Activated naive CD8-positive, alpha-beta T cell treated with anti-CD3 and anti-CD28 coated beads, Interleukin-2, amount 10 ng/mL, durations not matched to agents 7 days and 5 days (primary cell): ENCODE results near the gene ZBED2. TPM values are rescaled to one million over a fixed set of nuclear protein-coding genes. Genes with fewer than 3 reads are reported as not detected.
A peak's percentile ranks its signal among the peaks of the same experiment; 100 is the strongest.
"Not testable (repeated sequence)": the region's sequence is repeated elsewhere in the genome, so short reads cannot be mapped to it uniquely, and the experiment has no call there.

ENCODE experiments used
- ATAC-seq: fragments of 150-1000 bp; cut with Tn5 transposase; one replicate; pipeline ENCODE4 v1.10.0; 2021; ENCODE audit warnings: low read depth, moderate library complexity
- POLR2A ChIA-PET: fragments of 350-600 bp; sonication (Branson Sonifier 250); formaldehyde crosslinking; loops from one replicate; lab custom pipeline; 2021; ENCODE audit warnings: antibody characterized with exemption; lab: Charles Lee
- DNase-seq: peaks from one replicate; pipeline ENCODE4 v3.0.0; 2021
- H3K27ac Mint-ChIP-seq: one replicate; pipeline ENCODE4 v1.8.0; 2022; ENCODE audit warnings: mild to moderate bottlenecking, mixed read lengths
- H3K27me3 Mint-ChIP-seq: one replicate; pipeline ENCODE4 v1.8.0; 2022; ENCODE audit warnings: mild to moderate bottlenecking, moderate library complexity, mixed read lengths
- H3K36me3 Mint-ChIP-seq: one replicate; pipeline ENCODE4 v1.8.0; 2021; ENCODE audit warnings: mild to moderate bottlenecking, mixed read lengths
- H3K4me1 Mint-ChIP-seq: one replicate; pipeline ENCODE4 v1.8.0; 2021; ENCODE audit warnings: mixed read lengths
- H3K4me3 Mint-ChIP-seq: one replicate; pipeline ENCODE4 v1.8.0; 2022; ENCODE audit warnings: mild to moderate bottlenecking, moderate library complexity, mixed read lengths
- H3K9me3 Mint-ChIP-seq: one replicate; pipeline ENCODE4 v1.8.0; 2021; ENCODE audit warnings: mixed read lengths
- total RNA-seq, 2 experiments: library from RNA; stranded (reverse); gene quantifications; one replicate each; pipeline ENCODE4 v1.2.3, GENCODE V29; 2021

The ZBED2 gene
- 1 to 10 TPM; 1.9 TPM for total RNA-seq

GRCh38 chr3:111595232-111595631 lies at the start of gene ZBED2:
TSS of gene ZBED2 (minus strand) at chr3:111595346. CDS start at chr3:111594201, 1,145 bp downstream.
- H3K27me3 Mint-ChIP-seq, result no peaks in the 10 kb centered on the region
- DNase-seq, result no peak
- no peaks in the 10 kb centered on the region for H3K9me3 Mint-ChIP-seq
- H3K4me3 Mint-ChIP-seq, result peak within 1 kb of the TSS; percentile 66
- peaks cover 73% of the 10 kb centered on the region for H3K36me3 Mint-ChIP-seq
- peak; percentile 13 for ATAC-seq
- H3K4me1 Mint-ChIP-seq, result peaks cover 45% of the 10 kb centered on the region
- peak within 1 kb of the TSS; percentile 88 for H3K27ac Mint-ChIP-seq
- POLR2A ChIA-PET, result interaction anchor here (1.4 to 2.0 kb wide), 2 partner anchors 16 to 21 kb away, joined by 4 to 10 read pairs; no protein-coding TSS in a partner anchor

GRCh38 chr3:111639316-111639715 lies 44.2 kb upstream of the ZBED2 start:
- Mint-ChIP-seq H3K9me3 (peaks cover 33% of the 10 kb centered on the region), H3K27ac (no peak overlapping the region), H3K4me3 (no peak overlapping the region), H3K4me1 (no peaks in the 10 kb centered on the region), H3K27me3 (no peaks in the 10 kb centered on the region), H3K36me3 (peaks cover 78% of the 10 kb centered on the region)
- POLR2A ChIA-PET, result no interaction called here
- DNase-seq (no peak), ATAC-seq (no peak)

- Mint-ChIP-seq H3K27ac (no peak overlapping the region), H3K9me3 (peaks cover 21% of the 10 kb centered on the region), H3K4me1 (no peaks in the 10 kb centered on the region), H3K36me3 (peaks cover 81% of the 10 kb centered on the region), H3K4me3 (no peak overlapping the region), H3K27me3 (no peaks in the 10 kb centered on the region)
- ATAC-seq (no peak), DNase-seq (no peak)
- POLR2A ChIA-PET, result no interaction called here
Observed at GRCh38 chr3:111636366-111636885, 41.3 kb upstream of the ZBED2 start.

GRCh38 chr3:111635403-111635802 lies 40.3 kb upstream of the ZBED2 start:
- H3K27me3 Mint-ChIP-seq, result no peaks in the 10 kb centered on the region
- POLR2A ChIA-PET, result no interaction called here
- DNase-seq (no peak), ATAC-seq (no peak)
- no peak overlapping the region for H3K4me3 Mint-ChIP-seq
- peaks cover 80% of the 10 kb centered on the region for H3K36me3 Mint-ChIP-seq
- no peaks in the 10 kb centered on the region for H3K4me1 Mint-ChIP-seq
- no peak overlapping the region for H3K27ac Mint-ChIP-seq
- peaks cover 19% of the 10 kb centered on the region for H3K9me3 Mint-ChIP-seq

- POLR2A ChIA-PET, H3K27me3 Mint-ChIP-seq, H3K27ac Mint-ChIP-seq, H3K4me1 Mint-ChIP-seq, H3K4me3 Mint-ChIP-seq, DNase-seq, ATAC-seq: not testable (repeated sequence)
- peaks cover 27% of the 10 kb centered on the region for H3K9me3 Mint-ChIP-seq
- peaks cover 82% of the 10 kb centered on the region for H3K36me3 Mint-ChIP-seq
Observed at GRCh38 chr3:111630638-111631037, 35.5 kb upstream of the ZBED2 start.

- H3K27me3 Mint-ChIP-seq, POLR2A ChIA-PET, H3K27ac Mint-ChIP-seq, H3K4me3 Mint-ChIP-seq, ATAC-seq, DNase-seq: not testable (repeated sequence)
- peaks cover 10% of the 10 kb centered on the region for H3K4me1 Mint-ChIP-seq
- peaks cover 90% of the 10 kb centered on the region for H3K36me3 Mint-ChIP-seq
- peaks cover 28% of the 10 kb centered on the region for H3K9me3 Mint-ChIP-seq
Observed at GRCh38 chr3:111629018-111629417, 33.9 kb upstream of the ZBED2 start.

- ATAC-seq, result no peak
- Mint-ChIP-seq H3K27ac (no peak overlapping the region), H3K4me1 (peaks cover 10% of the 10 kb centered on the region), H3K36me3 (peaks cover 83% of the 10 kb centered on the region), H3K4me3 (no peak overlapping the region), H3K27me3 (no peaks in the 10 kb centered on the region), H3K9me3 (peaks cover 28% of the 10 kb centered on the region)
- POLR2A ChIA-PET, result no interaction called here
- no peak for DNase-seq
Observed at GRCh38 chr3:111627092-111627491, 31.9 kb upstream of the ZBED2 start.

- H3K36me3 Mint-ChIP-seq, result peaks cover 72% of the 10 kb centered on the region
Observed at GRCh38 chr3:111621535-111621934, 26.4 kb upstream of the ZBED2 start.

GRCh38 chr3:111619833-111620232 lies 24.7 kb upstream of the ZBED2 start:
- H3K4me3 Mint-ChIP-seq, result no peak overlapping the region
- DNase-seq (no peak), ATAC-seq (no peak)
- no peak overlapping the region for H3K27ac Mint-ChIP-seq
- H3K9me3 Mint-ChIP-seq, result peaks cover 1% of the 10 kb centered on the region
- no peaks in the 10 kb centered on the region for H3K27me3 Mint-ChIP-seq
- H3K36me3 Mint-ChIP-seq, result peaks cover 70% of the 10 kb centered on the region
- H3K4me1 Mint-ChIP-seq, result peaks cover 34% of the 10 kb centered on the region
- POLR2A ChIA-PET, result no interaction called here

More at GRCh38 chr3:111621535-111621934, 26.4 kb upstream of the ZBED2 start:
- H3K9me3 Mint-ChIP-seq, result peaks cover 2% of the 10 kb centered on the region
- DNase-seq, result peak; percentile 42
- POLR2A ChIA-PET, result no interaction called here
- H3K4me1 Mint-ChIP-seq, result peaks cover 20% of the 10 kb centered on the region
- ATAC-seq, result no peak
- H3K27me3 Mint-ChIP-seq, result no peaks in the 10 kb centered on the region
- peak overlapping the region; percentile 30 for H3K27ac Mint-ChIP-seq
- no peak overlapping the region for H3K4me3 Mint-ChIP-seq

- no peak for DNase-seq
- Mint-ChIP-seq H3K36me3 (peaks cover 69% of the 10 kb centered on the region), H3K9me3 (no peaks in the 10 kb centered on the region), H3K27me3 (no peaks in the 10 kb centered on the region), H3K4me3 (no peak overlapping the region), H3K27ac (no peak overlapping the region), H3K4me1 (peaks cover 35% of the 10 kb centered on the region)
- POLR2A ChIA-PET, result interaction anchor here (1.1 kb wide), 1 partner anchor 76 kb away, joined by 3 read pairs; no protein-coding TSS in a partner anchor
- ATAC-seq, result no peak
Observed at GRCh38 chr3:111618945-111619344, 23.8 kb upstream of the ZBED2 start.

GRCh38 chr3:111617912-111618601 lies 22.9 kb upstream of the ZBED2 start:
- Mint-ChIP-seq H3K9me3 (no peaks in the 10 kb centered on the region), H3K27ac (peak overlapping the region; percentile 91), H3K4me1 (peaks cover 42% of the 10 kb centered on the region), H3K36me3 (peaks cover 71% of the 10 kb centered on the region), H3K4me3 (no peak overlapping the region), H3K27me3 (no peaks in the 10 kb centered on the region)
- ATAC-seq (no peak), DNase-seq (no peak)
- POLR2A ChIA-PET, result interaction anchor here (1.1 to 2.8 kb wide), 2 partner anchors 73 to 75 kb away, joined by 3 to 49 read pairs; no protein-coding TSS in a partner anchor

- Mint-ChIP-seq H3K27ac (peak overlapping the region; percentile 91), H3K4me3 (no peak overlapping the region), H3K36me3 (peaks cover 76% of the 10 kb centered on the region), H3K27me3 (no peaks in the 10 kb centered on the region), H3K9me3 (no peaks in the 10 kb centered on the region), H3K4me1 (peaks cover 49% of the 10 kb centered on the region)
- POLR2A ChIA-PET, result interaction anchor here (1.8 to 2.8 kb wide), 2 partner anchors 50 to 72 kb away, joined by 8 to 49 read pairs; no protein-coding TSS in a partner anchor
- DNase-seq (no peak), ATAC-seq (no peak)
Observed at GRCh38 chr3:111617406-111617805, 22.3 kb upstream of the ZBED2 start.

- DNase-seq, result peak; percentile 67
- peak overlapping the region; percentile 91 for H3K27ac Mint-ChIP-seq
- H3K27me3 Mint-ChIP-seq, result no peaks in the 10 kb centered on the region
- peaks cover 55% of the 10 kb centered on the region for H3K4me1 Mint-ChIP-seq
- POLR2A ChIA-PET, result interaction anchor here (0.6 to 2.8 kb wide), 18 partner anchors 9 to 244 kb away, joined by 3 to 49 read pairs (median 4); partner anchors contain the start of genes CD96 and ZBED2
- peaks cover 80% of the 10 kb centered on the region for H3K36me3 Mint-ChIP-seq
- ATAC-seq, result peak; percentile 92
- H3K9me3 Mint-ChIP-seq, result peaks cover under 1% of the 10 kb centered on the region
- H3K4me3 Mint-ChIP-seq, result peak overlapping the region; percentile 18
Observed at GRCh38 chr3:111616417-111617105, 21.4 kb upstream of the ZBED2 start.
